Esophagus mucosa (tissue), 1 donor: ENCODE data around the gene SLC13A4. TPM values are rescaled to one million over a fixed set of nuclear protein-coding genes. Genes with fewer than 3 reads are reported as not detected.
"Not testable (repeated sequence)": the region's sequence is repeated elsewhere in the genome, so short reads cannot be mapped to it uniquely, and the experiment has no call there.

ENCODE experiments used
- ATAC-seq: fragments of 200-7000 bp; cut with Tn5 transposase; one replicate; pipeline ENCODE4 v1.9.1; 2020
- total RNA-seq: library from RNA; stranded (reverse); gene quantifications from one replicate; pipeline ENCODE4 v1.2.4, GENCODE V29; 2023
- donor health status: DM: yes; HTN: yes; CAD: no.

Gene SLC13A4
- total RNA-seq, 1 donor from 2014 or later = 3.0 TPM

GRCh38 chr7:135690566-135690965 is 37.4 kb downstream of the SLC13A4 start:
- no peak for ATAC-seq

- ATAC-seq = no peak
Observed at GRCh38 chr7:135687466-135687865, 40.5 kb downstream of the SLC13A4 start.

- ATAC-seq = no peak
Observed at GRCh38 chr7:135685306-135686084, 42.5 kb downstream of the SLC13A4 start.

GRCh38 chr7:135684699-135685098 is 43.3 kb downstream of the SLC13A4 start:
- ATAC-seq = no peak

- ATAC-seq = peak; percentile 12
Observed at GRCh38 chr7:135684136-135684535, 43.9 kb downstream of the SLC13A4 start.

GRCh38 chr7:135683609-135684008 is 44.4 kb downstream of the SLC13A4 start:
- ATAC-seq = peak; percentile 64

GRCh38 chr7:135682191-135682590 is 45.8 kb downstream of the SLC13A4 start:
- no peak for ATAC-seq

- no peak for ATAC-seq
Observed at GRCh38 chr7:135681762-135682161, 46.2 kb downstream of the SLC13A4 start.

- peak; percentile 90 for ATAC-seq
Observed at GRCh38 chr7:135678612-135679575, 49.1 kb downstream of the SLC13A4 start.

GRCh38 chr7:135673360-135673706 is 54.7 kb downstream of the SLC13A4 start:
- ATAC-seq = no peak

GRCh38 chr7:135672560-135673359 is 55.2 kb downstream of the SLC13A4 start:
- peak; percentile 73 for ATAC-seq

- ATAC-seq = peak; percentile 78
Observed at GRCh38 chr7:135670179-135670578, 57.8 kb downstream of the SLC13A4 start.

- ATAC-seq = no peak
Observed at GRCh38 chr7:135669774-135670173, 58.2 kb downstream of the SLC13A4 start.

GRCh38 chr7:135668852-135669395 is 59.1 kb downstream of the SLC13A4 start:
- not testable (repeated sequence) for ATAC-seq

- ATAC-seq = not testable (repeated sequence)
Observed at GRCh38 chr7:135667626-135668025, 60.4 kb downstream of the SLC13A4 start.

- ATAC-seq = no peak
Observed at GRCh38 chr7:135666846-135667245, 61.1 kb downstream of the SLC13A4 start.

- ATAC-seq = no peak
Observed at GRCh38 chr7:135666156-135666555, 61.8 kb downstream of the SLC13A4 start.

- ATAC-seq = no peak
Observed at GRCh38 chr7:135665042-135665441, 62.9 kb downstream of the SLC13A4 start.

- no peak for ATAC-seq
Observed at GRCh38 chr7:135664046-135664589, 63.9 kb downstream of the SLC13A4 start.

- peak; percentile 99 for ATAC-seq
Observed at GRCh38 chr7:135662373-135663114, 65.4 kb downstream of the SLC13A4 start, which contains the start of gene STMP1. TSS of gene STMP1 (plus strand) at chr7:135662514.

GRCh38 chr7:135662123-135662372 is 65.9 kb downstream of the SLC13A4 start:
- ATAC-seq = no peak
